GM06990 (cell line): ENCODE data around the gene ABHD4.
"Not testable (repeated sequence)": the region's sequence is repeated elsewhere in the genome, so short reads cannot be mapped to it uniquely, and the experiment has no call there.

Source experiments
- DNase-seq: peaks from one replicate; pipeline ENCODE4 v3.0.0-alpha.2; 2011; ENCODE audit not compliant: insufficient read length; ENCODE audit errors: extremely low read depth
- H3K27me3 ChIP-seq: replicated peaks from 2 replicates; pipeline ENCODE4 v1.6.0; 2011; ENCODE audit warnings: low read length; ENCODE audit not compliant: control insufficient read depth, insufficient read depth
- H3K36me3 ChIP-seq: 2 replicates; pipeline ENCODE4 v1.5.1; 2011; ENCODE audit warnings: low read length; ENCODE audit not compliant: control insufficient read depth, insufficient read depth
- H3K4me3 ChIP-seq: replicated peaks from 2 replicates; pipeline ENCODE4 v1.5.1; 2011; ENCODE audit warnings: low read depth, mild to moderate bottlenecking, control low read depth, low read length
- CTCF ChIP-seq: IDR thresholded peaks from 2 replicates; pipeline ENCODE4 v1.5.1; 2011; ENCODE audit warnings: low read length, control low read depth, mild to moderate bottlenecking, inconsistent platforms; ENCODE audit not compliant: insufficient read depth, poor library complexity, severe bottlenecking

Gene ABHD4

GRCh38 chr14:22629361-22629760 is 31.3 kb downstream of the ABHD4 start:
- no peak for TF ChIP-seq CTCF
- Histone ChIP-seq H3K27me3 (no peaks in the 10 kb centered on the region; the same call in 1 of the 2 replicates), H3K4me3 (no peak overlapping the region), H3K36me3 (no peaks in the 10 kb centered on the region)
- DNase-seq = no peak

- no peak for DNase-seq
- Histone ChIP-seq H3K4me3 (no peak overlapping the region), H3K36me3 (no peaks in the 10 kb centered on the region), H3K27me3 (no peaks in the 10 kb centered on the region; the same call in 1 of the 2 replicates)
- no peak for TF ChIP-seq CTCF
Observed at GRCh38 chr14:22630066-22630465, 32.0 kb downstream of the ABHD4 start.

- H3K36me3 ChIP-seq = no peaks in the 10 kb centered on the region
- no peak for DNase-seq
Observed at GRCh38 chr14:22630486-22630885, 32.4 kb downstream of the ABHD4 start.

GRCh38 chr14:22634233-22634900 is 36.3 kb downstream of the ABHD4 start:
- H3K4me3 ChIP-seq = no peak overlapping the region
- no peak for TF ChIP-seq CTCF
- H3K27me3 ChIP-seq = no peaks in the 10 kb centered on the region; the same call in 1 of the 2 replicates
- no peak for DNase-seq
- H3K36me3 ChIP-seq = no peaks in the 10 kb centered on the region

More at GRCh38 chr14:22630486-22630885, 32.4 kb downstream of the ABHD4 start:
- no peak overlapping the region for H3K4me3 ChIP-seq
- H3K27me3 ChIP-seq = no peaks in the 10 kb centered on the region; the same call in 1 of the 2 replicates
- TF ChIP-seq CTCF = no peak

- DNase-seq, H3K4me3 ChIP-seq, H3K36me3 ChIP-seq, H3K27me3 ChIP-seq: not testable (repeated sequence)
Observed at GRCh38 chr14:22635980-22636379, 37.9 kb downstream of the ABHD4 start.

- no peak for TF ChIP-seq CTCF
Observed at GRCh38 chr14:22640192-22640591, 42.1 kb downstream of the ABHD4 start.

More at GRCh38 chr14:22640192-22640591, 42.1 kb downstream of the ABHD4 start:
- H3K36me3 ChIP-seq = no peaks in the 10 kb centered on the region
- no peak overlapping the region for H3K4me3 ChIP-seq
- DNase-seq = no peak
- H3K27me3 ChIP-seq = no peaks in the 10 kb centered on the region
